Tongue (tissue), 2 donors: ENCODE measurements around the gene DNAH14. TPM values are rescaled to one million over a fixed set of nuclear protein-coding genes. Genes with fewer than 3 reads are reported as not detected.
"Not testable (repeated sequence)": the region's sequence is repeated elsewhere in the genome, so short reads cannot be mapped to it uniquely, and the experiment has no call there.

Source experiments
- DNase-seq: peaks from one replicate; pipeline ENCODE4 v3.0.0-alpha.2; 2015
- total RNA-seq: library from RNA; depleted of rRNA; stranded (reverse); fragments of >200 nt; gene quantifications from one replicate; pipeline ENCODE4 v1.2.3, GENCODE V29; 2014

The DNAH14 gene
- total RNA-seq, 1 donor from 2014 or later, result 20.2 TPM

- no peak for DNase-seq
Measured at GRCh38 chr1:224998185-224998584, 68.7 kb downstream of the DNAH14 start.

- no peak for DNase-seq
Measured at GRCh38 chr1:225004396-225004795, 74.9 kb downstream of the DNAH14 start.

- DNase-seq, result not testable (repeated sequence)
Measured at GRCh38 chr1:225006352-225006751, 76.9 kb downstream of the DNAH14 start.

DNA sequence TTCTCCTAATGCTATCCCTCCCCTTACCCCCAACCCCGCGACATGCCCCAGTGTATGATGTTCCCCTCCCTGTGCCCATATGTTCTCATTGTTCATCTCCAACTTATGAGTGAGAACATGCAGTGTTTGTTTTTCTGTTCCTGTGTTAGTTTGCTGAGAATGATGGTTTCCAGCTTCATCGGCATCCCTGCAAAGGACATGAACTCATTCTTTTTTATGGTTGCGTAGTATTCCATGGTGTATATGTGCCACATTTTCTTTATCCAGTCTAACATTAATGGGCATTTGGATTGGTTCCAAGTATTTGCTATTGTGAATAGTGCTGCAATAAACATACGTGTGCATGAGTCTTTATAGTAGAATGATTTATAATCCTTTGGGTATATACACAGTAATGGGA is 78.6 kb downstream of the DNAH14 start:
- DNase-seq, result not testable (repeated sequence)

GRCh38 chr1:225021037-225021436 is 91.6 kb downstream of the DNAH14 start:
- DNase-seq, result no peak

DNA sequence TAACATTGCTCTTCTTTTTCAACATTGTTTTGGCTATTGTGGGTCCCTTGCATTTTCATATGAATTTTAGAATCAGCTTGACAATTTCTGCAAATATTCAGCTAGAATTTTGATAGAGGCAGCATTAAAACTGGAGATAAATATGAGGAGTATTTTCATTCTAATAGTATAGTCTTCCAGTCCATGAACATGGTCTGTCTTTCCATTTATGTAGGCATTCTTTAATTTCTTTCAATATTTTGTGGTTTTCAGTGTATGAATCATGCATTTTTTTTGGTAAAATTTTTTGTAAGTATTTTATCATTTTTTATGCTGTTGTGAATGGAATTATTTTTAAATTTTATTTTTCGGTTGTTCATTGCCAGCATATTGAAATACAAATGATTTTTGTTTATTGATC is 97.2 kb downstream of the DNAH14 start:
- DNase-seq, result no peak

GRCh38 chr1:225036441-225036840 is 107.0 kb downstream of the DNAH14 start:
- not testable (repeated sequence) for DNase-seq

DNA sequence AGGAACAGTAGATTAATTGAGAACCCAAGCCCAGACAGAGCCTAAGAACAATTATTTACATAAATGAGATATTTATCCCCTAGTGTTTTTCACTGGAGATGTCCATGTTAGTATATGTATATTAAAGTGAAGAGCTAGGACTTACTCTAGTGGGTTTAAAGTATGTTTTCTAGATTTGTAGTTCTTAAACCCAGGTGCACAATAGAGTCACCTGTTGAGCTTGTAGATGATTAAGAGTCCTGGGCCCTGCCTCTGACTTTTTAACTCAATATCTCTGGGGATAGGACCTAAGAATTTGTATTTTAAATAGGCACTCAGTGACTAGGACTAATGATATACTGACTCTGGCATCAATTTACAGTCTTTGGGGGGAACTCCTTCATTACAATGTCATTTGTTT is 112.8 kb downstream of the DNAH14 start:
- DNase-seq, result no peak

- no peak for DNase-seq
Measured at GRCh38 chr1:225044258-225044657, 114.8 kb downstream of the DNAH14 start.

DNA sequence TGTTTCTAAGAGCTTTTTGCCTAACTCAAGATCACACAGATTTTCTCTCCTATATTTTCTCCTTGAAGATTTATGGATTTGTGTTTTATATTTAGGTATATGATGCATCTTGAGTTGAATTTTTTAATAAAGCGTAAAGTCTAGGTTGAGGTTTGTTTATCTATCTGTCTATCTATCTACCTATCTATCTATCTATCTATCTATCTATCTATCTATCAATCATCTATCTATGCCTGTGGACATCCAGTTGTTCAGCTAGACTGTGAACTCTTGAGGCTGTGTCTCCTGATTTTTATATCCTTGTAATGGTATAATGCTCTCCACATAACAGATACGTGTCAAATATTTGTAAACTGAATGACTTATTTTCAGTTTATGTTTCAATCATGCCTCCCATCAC is 120.1 kb downstream of the DNAH14 start:
- no peak for DNase-seq

- no peak for DNase-seq
Measured at GRCh38 chr1:225063722-225064121, 134.2 kb downstream of the DNAH14 start.

GRCh38 chr1:225070972-225071371 is 141.5 kb downstream of the DNAH14 start:
- DNase-seq, result no peak

DNA sequence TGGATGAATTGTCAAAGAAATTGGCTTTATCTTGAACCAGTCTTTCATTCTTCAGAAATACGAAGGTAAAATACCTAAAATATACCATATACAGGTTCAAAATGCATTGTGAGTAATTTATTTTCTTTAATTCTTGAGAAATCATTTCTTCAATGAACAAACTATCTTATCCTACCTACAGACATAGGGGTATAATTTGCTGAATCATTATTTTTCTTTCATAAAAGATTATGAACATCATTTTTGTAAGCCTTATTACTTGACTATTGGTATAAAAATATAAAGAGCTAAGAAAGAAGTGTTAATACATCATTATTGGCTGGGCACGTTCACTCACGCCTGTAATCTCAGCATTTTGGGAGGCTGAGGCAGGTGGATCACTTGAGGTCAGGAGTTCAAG is 167.7 kb downstream of the DNAH14 start:
- no peak for DNase-seq

GRCh38 chr1:225111000-225111399 is 181.5 kb downstream of the DNAH14 start:
- DNase-seq, result no peak

DNA sequence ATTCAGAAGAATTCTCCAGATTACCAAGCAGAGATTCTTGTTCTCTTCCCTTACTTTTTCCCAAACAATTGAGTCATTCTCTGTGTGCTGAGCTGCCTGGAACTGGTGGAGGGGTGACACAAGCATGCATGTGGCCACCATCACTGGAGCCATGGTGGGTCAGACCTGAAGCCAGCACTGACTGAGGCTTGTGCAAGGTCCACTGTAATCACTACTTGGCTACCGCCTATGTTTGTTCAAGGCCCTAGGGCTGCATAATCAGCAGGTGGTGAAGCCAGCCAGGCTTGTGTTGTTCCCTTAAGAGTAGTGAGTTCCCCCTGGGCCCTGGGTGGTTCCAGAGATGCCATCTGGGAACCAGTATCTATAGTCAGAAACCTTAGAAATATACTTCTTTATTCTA is 183.8 kb downstream of the DNAH14 start:
- no peak for DNase-seq

DNA sequence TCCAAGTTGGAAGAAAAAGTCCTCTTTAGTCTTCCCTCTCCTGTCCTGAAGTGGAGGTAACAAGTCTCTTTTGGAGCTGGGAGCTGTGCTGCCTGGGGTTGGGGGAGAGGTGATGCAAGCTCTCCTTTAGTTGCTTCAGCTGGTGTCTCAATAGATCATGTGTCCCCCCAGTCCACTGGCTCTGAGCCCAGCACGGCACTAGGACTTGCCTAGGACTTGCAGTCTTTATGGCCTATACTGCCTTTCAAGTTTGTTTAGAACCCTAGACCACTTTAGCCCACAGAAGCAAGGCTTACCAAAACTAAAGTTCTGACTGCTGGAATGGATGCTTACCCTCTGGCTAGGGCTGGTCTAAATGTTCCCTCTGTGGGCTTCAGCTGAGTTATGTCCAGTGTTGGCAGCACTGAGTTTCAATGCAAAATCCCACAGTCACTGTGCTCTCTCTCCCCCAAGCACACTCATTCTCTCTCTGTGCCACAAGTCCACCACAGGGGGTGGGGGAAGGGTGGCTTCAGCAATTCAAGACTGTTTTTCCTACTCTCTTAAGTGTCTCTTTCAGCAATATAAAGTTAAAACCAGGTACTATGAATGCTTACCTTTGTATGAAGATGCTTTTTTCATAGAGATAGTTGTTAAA is 185.0 kb downstream of the DNAH14 start:
- DNase-seq, result no peak

GRCh38 chr1:225119307-225119706 is 189.8 kb downstream of the DNAH14 start:
- no peak for DNase-seq

DNA sequence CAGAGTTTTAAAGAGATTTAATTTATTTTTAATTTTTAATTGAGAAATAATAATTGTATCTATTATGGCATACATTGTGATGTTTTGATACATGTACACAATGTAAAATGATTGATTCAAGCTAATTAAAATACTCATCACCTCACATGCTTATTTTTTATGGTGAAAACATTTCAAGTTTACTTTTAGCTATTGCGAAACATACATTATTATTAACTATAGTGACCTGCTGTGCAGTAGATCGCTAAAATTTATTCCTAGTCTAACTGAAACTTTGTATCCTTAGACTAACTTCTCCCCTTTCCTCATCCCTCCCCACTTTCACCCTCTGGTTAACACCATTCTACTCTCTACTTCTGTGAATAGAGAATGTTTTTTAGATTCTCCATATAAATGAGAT is 191.6 kb downstream of the DNAH14 start:
- DNase-seq, result no peak

DNA sequence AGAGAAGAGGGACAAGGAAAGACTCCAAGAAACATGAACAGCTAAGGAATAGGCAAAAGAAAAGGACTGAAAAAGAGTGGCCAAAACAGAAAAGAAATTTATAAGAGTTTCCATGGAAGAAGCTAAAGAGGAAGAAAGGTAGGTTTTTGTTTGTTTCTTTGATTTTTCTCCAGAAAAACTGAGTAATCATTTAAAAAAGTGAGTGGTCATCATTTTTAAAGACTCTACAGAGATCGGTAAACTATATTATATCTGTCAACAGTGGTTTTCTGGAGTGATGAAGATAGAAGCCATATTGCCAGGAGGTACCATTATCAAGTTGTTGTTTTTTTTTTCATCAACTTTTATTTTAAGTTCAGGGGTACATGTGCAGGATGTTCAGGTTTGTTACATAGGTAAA is 202.4 kb downstream of the DNAH14 start:
- no peak for DNase-seq

DNA sequence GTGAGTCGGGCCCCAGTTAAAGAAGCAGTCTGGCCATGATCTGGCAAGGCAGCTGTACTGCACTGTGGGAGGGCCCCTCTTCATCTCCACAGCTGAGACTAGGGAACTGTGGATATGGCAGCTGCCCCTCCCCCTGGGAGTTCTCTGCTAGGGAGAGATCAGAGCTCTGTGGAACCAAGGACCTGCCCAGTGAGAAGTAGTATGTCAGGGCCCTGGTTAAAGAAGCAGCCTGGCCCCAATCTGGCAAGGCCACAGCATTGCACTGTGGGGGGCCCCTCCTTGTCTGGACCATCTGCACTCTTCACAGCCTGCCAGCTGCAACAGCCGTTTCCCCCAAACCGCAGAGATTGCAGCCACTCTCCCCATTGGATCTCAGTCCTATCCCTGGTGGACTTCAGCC is 208.5 kb downstream of the DNAH14 start:
- DNase-seq, result peak; percentile 43

GRCh38 chr1:225143001-225143400 is 213.5 kb downstream of the DNAH14 start:
- no peak for DNase-seq

DNA sequence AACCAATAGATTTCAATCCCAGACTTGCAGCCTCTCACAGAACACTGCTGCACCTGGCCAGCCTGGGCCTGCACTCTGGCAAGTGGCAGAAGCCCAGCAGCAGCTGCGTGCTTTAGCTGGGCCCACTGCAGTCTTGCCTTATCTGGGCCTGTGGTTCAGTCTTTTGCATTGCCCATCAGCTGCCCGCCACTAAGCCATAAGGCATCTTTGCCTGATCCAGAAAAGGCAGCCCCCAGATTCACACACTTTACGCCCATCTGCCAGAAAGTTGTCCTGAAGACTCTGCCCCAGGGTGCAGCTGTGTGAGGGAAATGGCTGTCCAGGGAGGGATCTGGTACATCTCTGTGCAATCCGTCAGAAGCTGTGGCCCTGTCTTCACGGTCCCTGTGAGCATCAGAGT is 217.0 kb downstream of the DNAH14 start:
- DNase-seq, result peak; percentile 70

DNA sequence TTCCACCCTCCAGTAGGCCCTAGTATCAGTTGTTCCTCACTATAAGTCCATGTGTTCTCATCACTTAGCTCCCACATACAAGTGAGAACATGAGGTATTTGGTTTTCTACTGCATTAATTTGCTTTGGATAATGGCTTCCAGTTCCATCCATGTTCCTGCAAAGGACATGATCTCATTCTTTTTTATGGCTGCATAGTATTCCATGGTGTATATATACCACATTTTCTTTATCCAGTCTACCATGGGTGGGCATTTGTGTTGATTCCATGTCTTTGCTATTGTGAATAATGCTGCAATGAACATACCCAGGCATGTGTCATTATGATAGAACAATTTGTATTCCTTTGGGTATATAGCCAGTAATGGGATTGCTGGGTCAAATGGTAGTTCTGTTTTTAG is 218.3 kb downstream of the DNAH14 start:
- DNase-seq, result not testable (repeated sequence)

DNA sequence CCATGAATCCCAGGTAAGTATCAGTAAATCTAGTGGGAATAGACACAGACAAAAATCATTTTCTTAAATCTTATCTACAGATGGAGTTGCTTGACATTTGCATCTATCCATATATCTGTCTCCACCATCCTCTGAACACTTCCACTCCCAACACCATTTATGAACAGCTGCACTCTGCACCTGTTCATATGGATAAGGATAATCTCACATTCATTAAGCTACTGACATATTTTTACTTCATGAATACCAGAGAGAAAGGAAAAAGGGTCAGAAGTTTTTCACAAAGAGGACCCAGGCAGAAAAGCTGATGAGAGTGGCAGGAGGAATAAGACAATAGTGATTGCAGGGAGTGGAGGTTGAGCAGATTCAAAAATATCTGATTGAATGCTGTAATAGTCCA is 222.6 kb downstream of the DNAH14 start:
- DNase-seq, result peak; percentile 71

GRCh38 chr1:225155555-225155954 is 226.1 kb downstream of the DNAH14 start:
- no peak for DNase-seq
